Lower leg skin (tissue), 3 donors: Measurements from ENCODE around the gene INPP4B.

Experiments used
- CTCF ChIP-seq, 3 donors: fragments of 450-650 bp; IDR thresholded peaks; one replicate each; pipeline ENCODE4 v1.5.1; 2016; ENCODE audit warnings: antibody characterized with exemption in 3 of 3, mild to moderate bottlenecking in 3 of 3, moderate library complexity in 2 of 3
- POLR2A ChIP-seq, 2 donors: fragments of 450-650 bp; IDR thresholded peaks; one replicate each; pipeline ENCODE4 v1.6.1; 2016 to 2017; ENCODE audit warnings: antibody characterized with exemption in 2 of 2, mild to moderate bottlenecking in 1 of 2, moderate library complexity in 1 of 2

- TF ChIP-seq CTCF (IDR thresholded peaks at IDR 0.05) (no peak), POLR2A (IDR thresholded peaks at IDR 0.05) (no peak)
Measured at GRCh38 chr4:142129473-142129872, 716.6 kb downstream of the INPP4B start.
